ENCODE measurements around the gene JDP2. TPM values are rescaled to one million over a fixed set of nuclear protein-coding genes. Genes with fewer than 3 reads are reported as not detected.

JDP2 gene
- polyA plus RNA-seq, 1 donor = 45.3 TPM

DNA sequence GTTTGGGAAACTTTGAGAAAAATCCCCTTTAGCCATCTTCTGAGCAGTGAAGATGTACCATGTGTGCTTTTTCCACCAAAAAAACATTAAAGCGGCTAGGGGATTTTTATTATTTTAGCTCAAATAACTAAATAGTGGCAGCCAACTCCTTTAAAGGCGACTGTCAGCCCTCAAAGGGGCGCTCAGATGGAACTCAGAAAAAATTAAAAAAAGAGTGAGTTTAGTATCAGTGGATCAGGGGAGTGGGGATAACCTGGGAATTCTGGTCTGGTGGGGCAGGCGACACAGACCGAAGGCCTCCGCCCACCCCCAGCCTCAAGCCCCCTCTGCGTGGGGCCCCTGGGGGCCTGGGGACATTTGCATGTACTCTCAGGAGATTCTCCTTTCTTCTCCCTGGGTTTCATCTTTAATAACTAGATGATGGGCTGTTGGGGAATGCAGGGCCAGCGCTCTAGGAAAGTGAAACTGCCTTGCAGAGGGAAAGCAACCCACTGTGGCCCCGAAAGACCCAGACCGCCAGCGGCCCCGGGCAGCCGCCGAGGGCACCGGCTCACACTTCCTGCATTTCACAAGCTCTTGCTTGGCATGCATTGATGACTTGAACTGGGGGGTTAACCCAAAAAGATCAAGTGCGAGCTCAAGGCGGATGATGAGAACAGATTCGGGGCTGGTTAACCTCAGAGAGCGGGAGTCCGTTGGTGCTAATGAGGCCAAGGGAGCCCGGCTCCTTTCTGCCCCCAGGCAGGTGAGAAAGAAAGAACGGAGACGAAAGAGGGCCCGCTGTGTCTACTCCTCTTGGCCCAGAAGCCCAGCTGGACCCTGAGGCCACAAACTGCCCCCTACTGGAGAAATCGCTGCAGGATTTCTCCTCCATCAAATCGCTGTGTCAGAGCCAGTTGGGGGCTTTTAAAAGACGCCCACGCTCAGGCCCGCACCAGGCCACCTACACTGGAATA is 87.1 kb downstream of the JDP2 start:
- no peak for DNase-seq (ENCODE audit: low read depth)

DNA sequence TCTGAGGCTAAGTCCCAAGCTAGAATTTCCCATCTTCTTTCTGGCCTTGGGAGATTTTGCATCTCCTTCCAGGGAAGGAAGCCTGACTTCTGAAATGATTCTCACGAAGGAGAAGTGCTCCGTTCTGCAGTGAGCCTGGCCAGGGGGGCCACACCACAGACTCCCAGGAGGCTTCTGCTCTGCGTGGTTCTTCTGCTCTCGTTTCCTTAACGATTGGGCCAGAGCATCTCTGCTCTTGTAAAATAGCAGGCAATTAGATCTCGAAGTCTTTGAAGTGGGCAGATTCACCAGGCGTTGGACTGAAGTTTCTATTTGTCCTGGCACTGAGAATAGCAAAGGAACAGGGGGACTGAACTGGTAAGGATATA is 87.8 kb downstream of the JDP2 start:
- no peak for DNase-seq (ENCODE audit: low read depth)

DNA sequence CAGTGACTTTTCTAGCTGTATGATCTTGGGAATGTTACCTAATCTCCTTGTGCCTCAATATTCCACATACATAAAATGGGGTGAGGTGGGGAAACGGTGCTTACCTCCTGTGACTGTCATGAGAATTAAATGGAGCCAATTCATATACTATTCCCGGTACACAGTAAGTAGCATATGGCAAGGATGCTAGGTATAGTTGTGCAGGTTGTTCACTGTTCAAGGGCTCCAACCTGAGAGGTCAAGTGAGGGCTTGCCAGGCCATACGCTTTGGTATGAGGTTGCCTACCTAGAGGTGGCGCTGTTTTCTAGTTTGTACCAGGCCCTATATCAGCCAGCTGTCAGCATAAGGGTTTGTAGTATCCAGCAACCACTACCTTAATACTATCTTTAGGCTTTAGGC is 90.8 kb downstream of the JDP2 start:
- DNase-seq (ENCODE audit: low read depth) = no peak

DNA sequence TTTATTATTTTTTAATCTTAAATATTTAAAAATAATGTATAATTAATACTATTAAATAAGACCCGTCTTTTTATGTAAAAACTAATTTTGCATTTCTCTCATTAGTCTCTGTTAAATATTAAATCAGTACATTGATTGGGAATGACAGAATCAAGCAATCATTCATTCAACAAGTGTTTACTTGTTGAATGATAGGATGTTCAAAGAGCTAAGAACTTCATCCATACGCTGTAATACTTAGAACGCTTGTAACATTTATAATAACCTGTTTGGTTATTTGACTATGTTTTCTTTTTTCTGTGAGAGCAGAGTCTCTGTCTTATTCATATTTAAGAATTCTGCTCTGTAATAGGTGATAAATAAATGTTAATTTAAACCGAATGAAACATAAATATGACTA is 91.6 kb downstream of the JDP2 start:
- no peak for DNase-seq (ENCODE audit: low read depth)

DNA sequence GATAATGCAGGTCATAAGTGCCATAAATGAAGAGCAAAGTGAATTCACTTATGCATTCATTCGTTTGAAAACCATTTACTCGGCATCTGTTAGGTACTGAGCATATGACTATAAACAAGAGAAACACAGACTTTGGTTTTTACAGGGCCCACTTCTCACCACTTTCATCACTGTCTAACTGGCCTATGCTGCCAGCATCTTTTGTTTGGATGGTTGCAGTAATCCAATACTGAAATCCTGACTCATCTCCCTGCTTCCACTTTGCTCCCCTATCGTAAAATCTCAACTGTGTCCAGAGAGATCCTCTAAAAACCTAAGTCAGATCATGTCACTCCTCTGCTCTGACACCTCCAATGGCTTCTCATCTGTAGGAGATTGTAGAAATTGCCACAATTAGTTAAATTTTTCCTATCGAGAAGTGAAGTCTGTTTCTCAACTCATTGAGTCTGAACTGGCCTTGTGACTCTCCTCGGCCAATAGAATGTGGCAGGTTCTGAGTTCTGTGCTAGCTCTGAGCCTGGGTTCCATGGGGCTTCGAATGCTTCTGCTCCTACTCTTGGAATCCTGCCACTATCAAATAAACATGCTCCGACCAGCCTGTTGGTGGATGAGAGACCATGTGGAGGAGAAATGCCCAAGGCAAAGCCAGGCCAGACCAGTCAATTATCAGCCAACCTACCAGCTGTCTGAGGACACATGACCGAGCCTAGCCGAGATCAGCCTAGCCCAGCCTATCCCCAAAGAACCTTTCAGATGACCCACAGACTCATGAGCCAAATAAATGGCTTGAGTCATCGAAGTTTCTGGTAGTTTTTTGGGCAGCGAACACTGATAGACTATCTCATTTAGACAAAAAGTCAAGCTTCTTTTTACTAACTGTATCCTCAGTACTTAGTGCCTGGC is 92.3 kb downstream of the JDP2 start:
- DNase-seq (ENCODE audit: low read depth) = no peak

DNA sequence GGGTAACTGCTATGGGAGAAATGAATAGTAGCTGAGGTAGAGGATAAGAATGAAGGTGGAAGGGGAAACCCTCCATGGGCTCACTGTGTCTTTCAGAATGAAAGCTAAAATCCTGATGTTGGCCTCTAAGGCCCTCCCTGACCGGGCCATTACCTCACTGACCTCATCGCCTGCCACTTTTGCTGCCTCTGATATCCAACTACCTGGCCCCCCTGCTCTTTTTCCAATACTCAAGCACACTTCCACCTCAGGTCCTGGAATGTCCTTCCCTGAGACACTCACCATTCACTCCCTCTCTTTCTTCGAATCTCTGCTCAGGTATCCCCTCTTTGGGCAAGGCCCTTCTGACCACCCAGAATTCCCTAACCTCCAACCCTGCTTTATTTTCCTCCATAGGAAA is 93.0 kb downstream of the JDP2 start:
- DNase-seq (ENCODE audit: low read depth) = no peak

DNA sequence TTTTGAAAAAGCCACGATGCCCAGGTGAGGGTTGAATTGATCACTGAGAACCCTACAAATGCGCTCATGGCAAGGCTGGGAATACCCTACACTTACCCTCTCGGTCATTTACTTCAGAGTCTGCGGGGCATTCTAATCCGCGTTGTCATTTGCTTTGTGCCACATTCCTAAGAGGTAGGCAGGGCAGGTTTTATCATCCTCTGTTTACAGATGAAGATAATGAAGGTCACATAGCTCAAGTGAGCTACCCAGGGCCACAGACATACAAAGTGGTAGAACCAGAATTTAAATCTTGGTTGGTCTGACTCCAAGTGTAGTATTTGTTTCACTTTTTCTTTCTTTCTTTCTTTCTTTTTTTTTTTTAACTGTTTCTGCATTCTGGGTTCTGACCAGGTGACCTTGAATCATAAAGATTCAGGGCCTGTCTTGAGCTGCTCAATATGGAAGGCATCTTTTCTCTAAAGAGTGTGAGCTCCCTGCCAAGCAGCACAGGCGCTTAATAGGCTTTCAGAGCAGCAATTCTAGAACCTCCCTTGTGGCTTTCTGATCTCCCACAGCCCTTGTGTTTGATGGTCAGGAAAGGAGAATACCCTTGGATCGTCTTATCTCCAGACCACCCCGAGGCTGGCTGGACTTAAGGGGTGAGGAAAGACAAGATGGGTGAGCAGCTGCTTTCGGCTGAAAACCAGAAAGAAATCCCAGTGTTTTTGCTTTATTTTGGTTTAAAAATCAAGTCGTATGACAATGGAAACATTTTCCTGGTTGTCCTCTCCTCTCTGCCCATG is 93.8 kb downstream of the JDP2 start:
- no peak for DNase-seq (ENCODE audit: low read depth)

DNA sequence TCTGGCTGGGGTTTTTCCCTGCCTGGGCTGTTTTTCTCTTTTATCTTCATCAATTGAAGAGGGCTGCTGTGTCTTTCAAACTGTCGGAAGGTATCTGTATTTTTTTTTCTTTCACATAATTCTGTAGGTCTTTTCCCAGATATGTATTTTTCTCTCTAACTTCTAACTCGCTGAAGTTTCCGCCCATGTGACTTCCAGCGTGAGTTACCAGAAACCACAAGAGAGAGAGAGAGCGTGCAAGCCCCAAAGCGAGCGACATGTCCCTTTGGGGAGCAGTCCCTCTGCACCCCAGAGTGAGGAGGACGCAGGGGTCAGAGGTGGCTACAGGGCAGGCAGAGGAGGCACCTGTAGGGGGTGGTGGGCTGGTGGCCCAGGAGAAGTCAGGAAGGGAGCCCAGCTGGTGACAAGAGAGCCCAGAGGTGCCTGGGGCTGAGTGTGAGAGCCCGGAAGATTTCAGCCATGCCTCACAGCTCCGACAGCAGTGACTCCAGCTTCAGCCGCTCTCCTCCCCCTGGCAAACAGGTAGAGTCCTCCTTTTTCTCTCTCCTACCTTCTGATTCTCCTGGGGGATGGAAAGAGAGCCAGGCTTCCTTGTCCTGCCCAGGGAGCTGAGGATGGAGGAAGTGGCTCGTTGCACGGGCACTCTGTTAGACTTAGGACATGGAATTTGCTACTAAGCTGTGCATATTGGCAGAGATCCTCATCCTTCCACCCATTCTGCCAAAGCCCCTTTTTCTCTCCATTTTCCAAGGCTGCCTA is 94.6 kb downstream of the JDP2 start, which contains the start of gene BATF:
TSS of gene BATF (plus strand) at position 246 of the 759 bp plus-strand sequence. CDS start at position 460, 214 bp downstream.
- DNase-seq (ENCODE audit: low read depth) = no peak

DNA sequence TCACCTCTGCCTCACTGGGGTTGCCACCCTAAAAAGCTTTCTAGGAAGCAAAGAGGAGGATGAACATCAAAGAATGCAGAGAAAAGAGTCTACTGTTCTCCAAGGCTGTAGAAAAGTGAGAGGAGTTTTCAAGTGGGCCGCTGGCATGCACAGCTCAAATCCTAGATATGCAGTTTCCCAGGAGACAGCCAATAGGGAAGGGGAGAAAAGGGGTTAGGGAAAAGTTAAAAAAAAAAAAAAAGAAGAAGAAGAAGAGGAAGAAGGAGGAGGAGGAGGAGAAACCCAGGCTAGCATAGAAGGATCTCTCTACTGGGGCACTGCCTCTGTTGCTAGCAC is 95.1 kb downstream of the JDP2 start:
- DNase-seq (ENCODE audit: low read depth) = no peak

Other genes starting within 250 kb of the JDP2 start
- gene FOS, start 149.2 kb upstream of the JDP2 start, polyA plus RNA-seq (ENCODE audit: insufficient read length) = 212 TPM
- 0.56 TPM for gene BATF, start 94.4 kb downstream of the JDP2 start, polyA plus RNA-seq (ENCODE audit: insufficient read length)
- gene FLVCR2, start 150.6 kb downstream of the JDP2 start, polyA plus RNA-seq (ENCODE audit: insufficient read length) = 11.2 TPM
- 10.4 TPM for gene ERG28, start 232.9 kb downstream of the JDP2 start, polyA plus RNA-seq (ENCODE audit: insufficient read length)
- gene TTLL5, start 233.2 kb downstream of the JDP2 start, polyA plus RNA-seq (ENCODE audit: insufficient read length) = 17.7 TPM